GM13976 (cell line): ENCODE measurements around the gene FANCG.

Experiments used
- DNase-seq: peaks from one replicate; pipeline ENCODE4 v3.0.0; 2012; ENCODE audit warnings: low spot score
- in situ Hi-C: fragments of 300-500 bp; cut with MboI; formaldehyde crosslinking; loops from one replicate; pipeline ENCODE4 v1.12.0; 2022; ENCODE audit warnings: low sequenced_read_pairs, mixed read lengths, inconsistent platforms; ENCODE audit not compliant: unreplicated experiment
- TF ChIP-seq, protein P1 (sequence below): IDR thresholded peaks from 2 replicates; pipeline ENCODE4 v1.5.1; 2012; ENCODE audit warnings: borderline replicate concordance, mild to moderate bottlenecking; ENCODE audit not compliant: insufficient read depth; ENCODE audit errors: extremely low read depth, missing control alignments, control extremely low read depth

FANCG gene

DNA sequence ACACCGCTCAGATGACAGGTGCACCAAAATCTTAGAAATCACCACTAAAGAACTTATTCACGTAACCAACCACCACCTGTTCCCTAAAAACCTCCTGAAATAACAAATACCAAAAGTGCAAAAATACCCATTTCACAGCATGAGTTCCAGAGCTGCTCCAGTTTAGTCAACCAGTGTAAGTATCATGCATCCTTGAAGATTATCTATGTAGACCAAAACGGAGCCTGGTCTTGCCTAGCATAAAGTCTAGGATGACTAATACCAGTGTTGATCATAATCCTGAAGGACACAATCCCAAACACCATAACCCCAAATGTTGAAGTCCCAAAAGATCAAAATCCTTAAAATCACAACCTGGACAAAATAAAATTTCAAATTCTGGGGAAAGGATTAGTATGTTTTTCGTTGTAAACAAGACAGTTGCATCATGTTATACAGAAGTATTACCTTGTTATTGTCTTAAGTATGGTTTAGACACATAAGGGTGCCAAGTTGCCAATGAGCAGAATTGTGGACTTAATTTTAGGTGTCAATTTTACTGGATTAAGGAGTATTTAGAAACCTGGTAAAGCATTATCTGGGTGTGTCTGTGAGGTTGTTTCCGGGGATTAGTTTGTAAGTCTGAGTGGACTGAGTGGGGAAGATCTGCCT lies 25.4 kb downstream of the FANCG start:
- no peak for DNase-seq
- TF ChIP-seq, protein P1, sequence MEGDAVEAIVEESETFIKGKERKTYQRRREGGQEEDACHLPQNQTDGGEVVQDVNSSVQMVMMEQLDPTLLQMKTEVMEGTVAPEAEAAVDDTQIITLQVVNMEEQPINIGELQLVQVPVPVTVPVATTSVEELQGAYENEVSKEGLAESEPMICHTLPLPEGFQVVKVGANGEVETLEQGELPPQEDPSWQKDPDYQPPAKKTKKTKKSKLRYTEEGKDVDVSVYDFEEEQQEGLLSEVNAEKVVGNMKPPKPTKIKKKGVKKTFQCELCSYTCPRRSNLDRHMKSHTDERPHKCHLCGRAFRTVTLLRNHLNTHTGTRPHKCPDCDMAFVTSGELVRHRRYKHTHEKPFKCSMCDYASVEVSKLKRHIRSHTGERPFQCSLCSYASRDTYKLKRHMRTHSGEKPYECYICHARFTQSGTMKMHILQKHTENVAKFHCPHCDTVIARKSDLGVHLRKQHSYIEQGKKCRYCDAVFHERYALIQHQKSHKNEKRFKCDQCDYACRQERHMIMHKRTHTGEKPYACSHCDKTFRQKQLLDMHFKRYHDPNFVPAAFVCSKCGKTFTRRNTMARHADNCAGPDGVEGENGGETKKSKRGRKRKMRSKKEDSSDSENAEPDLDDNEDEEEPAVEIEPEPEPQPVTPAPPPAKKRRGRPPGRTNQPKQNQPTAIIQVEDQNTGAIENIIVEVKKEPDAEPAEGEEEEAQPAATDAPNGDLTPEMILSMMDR, result no peak
- in situ Hi-C loops, result no loop called here

DNA sequence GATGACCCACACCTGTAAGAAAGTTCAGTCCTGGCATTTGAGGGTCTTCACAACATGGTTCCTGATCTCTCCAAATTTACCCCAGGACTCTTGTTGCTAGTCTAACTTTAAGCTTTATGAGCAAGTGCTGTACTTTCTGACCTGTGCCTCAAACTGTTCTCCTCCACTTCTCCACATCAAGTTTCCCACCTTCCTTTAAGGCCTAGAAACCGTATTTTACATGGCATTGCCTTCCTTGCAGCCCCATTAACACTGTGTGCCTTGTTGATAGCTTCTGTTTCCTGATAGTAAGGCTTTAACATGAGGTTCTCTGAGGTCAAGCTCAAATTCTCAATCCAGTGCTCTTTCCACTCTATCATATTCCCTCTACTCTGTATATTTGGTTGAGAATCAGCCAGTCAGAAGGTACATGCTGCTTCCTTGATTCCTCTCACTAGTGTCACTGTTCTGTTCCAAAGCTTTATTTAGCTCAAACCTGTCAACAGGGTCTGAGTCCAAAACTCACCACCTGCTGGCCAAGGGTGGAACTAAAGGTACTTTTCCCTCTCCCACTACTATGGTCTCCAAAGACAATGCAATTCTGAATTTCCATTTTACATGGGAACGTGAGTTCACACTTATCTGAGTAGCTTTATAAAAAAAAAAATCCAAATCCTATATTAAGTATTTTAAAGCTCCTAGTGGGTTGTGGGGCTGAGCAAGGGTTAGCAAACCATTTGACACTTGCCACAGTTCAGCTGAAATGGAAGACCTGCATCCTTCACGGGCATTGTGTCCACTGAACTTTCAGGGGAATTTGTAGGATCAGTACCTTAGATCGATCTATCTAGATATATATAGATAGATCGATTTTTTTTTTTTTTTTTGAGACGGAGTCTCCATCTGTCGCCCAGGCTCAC lies 28.4 kb downstream of the FANCG start:
- in situ Hi-C loops, result no loop called here
- peak; percentile 63 for DNase-seq
- TF ChIP-seq, protein P1, result peak; percentile 33

DNA sequence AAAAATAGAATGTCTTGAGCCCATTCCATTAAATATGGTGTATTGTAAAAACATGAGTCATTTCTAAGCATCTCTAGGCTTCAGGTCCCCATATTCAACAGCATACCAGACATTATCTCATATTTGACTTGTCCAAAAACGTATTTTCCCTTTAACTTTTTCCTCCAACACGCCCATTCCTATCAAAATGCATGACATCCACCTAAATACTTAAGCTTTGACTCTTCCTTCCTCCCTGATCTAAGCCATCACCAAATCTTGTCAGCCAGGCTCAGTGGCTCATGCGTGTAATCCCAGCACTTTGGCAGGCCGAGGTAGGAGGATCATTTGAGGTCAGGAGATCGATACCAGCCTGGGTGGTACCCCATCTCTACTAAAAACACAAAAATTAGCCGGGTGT lies 31.2 kb downstream of the FANCG start:
- in situ Hi-C loops, result loop anchor here (10.0 kb wide), 1 partner anchor 144 kb away; no protein-coding TSS in a partner anchor
- TF ChIP-seq, protein P1, result no peak

GRCh38 chr9:35044071-35044470 lies 35.7 kb downstream of the FANCG start:
- TF ChIP-seq, protein P1, result no peak
- in situ Hi-C loops, result loop anchor here (10.0 kb wide), 1 partner anchor 139 kb away; no protein-coding TSS in a partner anchor

More for the DNA sequence above, 31.2 kb downstream of the FANCG start:
- DNase-seq, result no peak

GRCh38 chr9:35042891-35043545 lies 36.7 kb downstream of the FANCG start:
- TF ChIP-seq, protein P1, result no peak
- DNase-seq, result no peak
- in situ Hi-C loops, result loop anchor here (10.0 kb wide), 1 partner anchor 138 kb away; no protein-coding TSS in a partner anchor

More at GRCh38 chr9:35044071-35044470, 35.7 kb downstream of the FANCG start:
- DNase-seq, result no peak

DNA sequence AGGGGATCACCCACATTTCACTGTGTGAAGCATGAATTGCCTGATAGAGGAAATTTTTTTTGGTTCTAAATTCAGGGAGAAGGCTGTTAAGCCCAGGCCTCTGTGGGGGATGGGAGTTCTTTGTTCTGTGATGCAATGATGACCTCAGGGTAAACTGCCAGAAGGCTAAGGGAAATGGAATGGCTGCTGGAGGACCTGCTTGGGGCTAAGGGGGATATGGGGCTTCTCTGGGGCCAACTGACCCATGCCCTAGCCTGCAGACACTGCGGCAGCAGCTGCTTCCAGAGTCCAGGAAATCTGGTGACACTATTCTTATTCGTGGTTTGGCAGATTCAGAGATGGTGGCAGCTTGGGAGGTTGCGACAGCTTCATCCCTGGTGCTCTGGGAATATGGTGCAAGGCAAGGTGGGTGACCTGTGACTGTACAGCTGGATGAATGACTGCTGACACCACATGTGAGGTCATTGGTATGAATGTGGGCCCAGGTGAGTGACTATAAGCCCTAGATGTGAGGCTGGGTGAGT lies 37.6 kb downstream of the FANCG start:
- TF ChIP-seq, protein P1, result no peak
- in situ Hi-C loops, result loop anchor here (10.0 kb wide), 1 partner anchor 137 kb away; no protein-coding TSS in a partner anchor
- DNase-seq, result no peak
